Measurements from ENCODE around the gene FEM1B. TPM values are rescaled to one million over a fixed set of nuclear protein-coding genes. Genes with fewer than 3 reads are reported as not detected.

The FEM1B gene
- total RNA-seq, 4 donors from 2014 or later: 35.2 to 64.6 (median 53.0) TPM

- TF ChIP-seq CTCF (IDR thresholded peaks at IDR 0.05; ENCODE audit: low read depth): no peak
Measured at GRCh38 chr15:68249058-68249713, 28.4 kb upstream of the FEM1B start.

DNA sequence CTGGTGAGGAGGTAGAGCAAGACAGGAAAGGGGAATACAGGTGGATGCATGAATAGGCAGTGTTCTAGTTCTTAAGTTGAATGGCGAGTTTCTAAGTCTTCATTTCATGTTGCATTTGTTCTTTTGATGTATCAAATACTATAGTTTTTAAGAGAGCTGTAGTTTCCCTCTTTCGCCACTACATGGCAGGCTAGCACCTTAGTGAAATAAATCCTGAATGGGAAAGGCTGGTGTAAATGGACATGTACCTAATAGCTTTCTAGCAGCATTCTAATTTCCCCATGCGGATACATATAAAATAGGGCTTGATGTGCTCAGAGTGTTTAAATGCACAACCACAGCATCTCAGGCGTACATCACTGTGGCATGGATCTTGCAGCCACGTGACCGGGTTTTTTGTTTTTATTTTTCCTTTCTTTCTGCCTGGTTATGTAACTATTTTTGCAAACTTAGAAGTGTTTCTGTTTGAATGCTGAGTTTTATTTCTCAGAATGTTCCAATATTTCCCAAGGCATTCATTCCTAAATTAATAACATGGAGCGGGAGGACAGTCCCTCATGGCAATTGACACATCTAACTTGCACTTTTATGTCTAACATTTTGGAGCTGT is 24.5 kb upstream of the FEM1B start:
- no peak for TF ChIP-seq CTCF (IDR thresholded peaks at IDR 0.05; ENCODE audit: low read depth)

- TF ChIP-seq CTCF (IDR thresholded peaks at IDR 0.05; ENCODE audit: low read depth): no peak
Measured at GRCh38 chr15:68256675-68257450, 20.7 kb upstream of the FEM1B start.

- no peak for TF ChIP-seq CTCF (IDR thresholded peaks at IDR 0.05; ENCODE audit: low read depth)
Measured at GRCh38 chr15:68258692-68259091, 18.9 kb upstream of the FEM1B start.

GRCh38 chr15:68259883-68260282 is 17.7 kb upstream of the FEM1B start:
- no peak for TF ChIP-seq CTCF (IDR thresholded peaks at IDR 0.05; ENCODE audit: low read depth)

DNA sequence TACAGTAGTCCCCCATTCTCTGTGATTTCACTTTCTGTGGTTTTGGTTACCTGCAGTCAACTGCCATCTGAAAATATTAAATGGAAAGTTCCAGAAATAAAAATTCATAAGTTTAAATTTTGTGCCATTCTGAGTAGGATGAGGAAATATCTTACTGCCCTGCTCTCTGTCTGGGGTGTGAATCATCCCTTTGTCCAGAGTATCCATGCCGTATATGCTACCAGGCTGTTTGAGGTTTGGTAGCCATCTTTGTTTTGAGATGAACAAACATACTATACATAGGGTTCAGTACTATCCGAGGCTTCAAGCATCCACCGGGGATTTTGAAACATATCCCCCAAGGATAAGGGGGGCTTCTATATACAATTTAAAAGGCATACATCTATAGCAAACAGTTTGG is 16.3 kb upstream of the FEM1B start:
- no peak for TF ChIP-seq CTCF (IDR thresholded peaks at IDR 0.05; ENCODE audit: low read depth)

GRCh38 chr15:68261980-68262379 is 15.6 kb upstream of the FEM1B start:
- TF ChIP-seq CTCF (IDR thresholded peaks at IDR 0.05; ENCODE audit: low read depth): no peak

Data from subcutaneous adipose tissue (tissue), 4 donors.